Measurements from ENCODE around the gene PLLP.

- TF ChIP-seq CTCF (IDR thresholded peaks at IDR 0.05) (no peak), POLR2A (IDR thresholded peaks at IDR 0.05) (no peak)
These were observed 486 bp upstream of the PLLP start for GRCh38 chr16:57284952-57285363.
